ENCODE data around the gene FCF1.
"Not testable (repeated sequence)": the region's sequence is repeated elsewhere in the genome, so short reads cannot be mapped to it uniquely, and the experiment has no call there.

FCF1 gene

GRCh38 chr14:74698465-74698864, 14.5 kb upstream of the FCF1 start:
- DNase-seq (ENCODE audit: low read depth, low spot score) = no peak

- DNase-seq (ENCODE audit: low read depth, low spot score) = no peak
Observed at GRCh38 chr14:74702293-74702692, 10.7 kb upstream of the FCF1 start.

- no peak for DNase-seq (ENCODE audit: low read depth, low spot score)
Observed at GRCh38 chr14:74703043-74703442, 9.9 kb upstream of the FCF1 start.

GRCh38 chr14:74704656-74705055, 8.3 kb upstream of the FCF1 start:
- no peak for DNase-seq (ENCODE audit: low read depth, low spot score)

GRCh38 chr14:74705613-74706500, 7.1 kb upstream of the FCF1 start:
- DNase-seq (ENCODE audit: low read depth, low spot score) = no peak

GRCh38 chr14:74710480-74710879, 2.5 kb upstream of the FCF1 start:
- no peak for DNase-seq (ENCODE audit: low read depth, low spot score)

GRCh38 chr14:74711651-74712050, 1.3 kb upstream of the FCF1 start:
- no peak for DNase-seq (ENCODE audit: low read depth, low spot score)

- no peak for DNase-seq (ENCODE audit: low read depth, low spot score)
Observed at GRCh38 chr14:74713395-74713735, 421 bp downstream of the FCF1 start.

GRCh38 chr14:74720526-74720925, 7.6 kb downstream of the FCF1 start:
- no peak for DNase-seq (ENCODE audit: low read depth, low spot score)

GRCh38 chr14:74723134-74723533, 10.2 kb downstream of the FCF1 start:
- no peak for DNase-seq (ENCODE audit: low read depth, low spot score)

- DNase-seq (ENCODE audit: low read depth, low spot score) = no peak
Observed at GRCh38 chr14:74732387-74732786, 19.4 kb downstream of the FCF1 start.

- DNase-seq (ENCODE audit: low read depth, low spot score) = no peak
Observed at GRCh38 chr14:74733221-74733620, 20.3 kb downstream of the FCF1 start.

- no peak for DNase-seq (ENCODE audit: low read depth, low spot score)
Observed at GRCh38 chr14:74735125-74735524, 22.2 kb downstream of the FCF1 start.

GRCh38 chr14:74737753-74738325, 24.9 kb downstream of the FCF1 start:
- DNase-seq (ENCODE audit: low read depth, low spot score) = no peak

GRCh38 chr14:74739293-74740030, 26.5 kb downstream of the FCF1 start:
- DNase-seq (ENCODE audit: low read depth, low spot score) = no peak

GRCh38 chr14:74747237-74747636, 34.3 kb downstream of the FCF1 start:
- DNase-seq (ENCODE audit: low read depth, low spot score) = no peak

GRCh38 chr14:74754157-74754556, 41.2 kb downstream of the FCF1 start:
- no peak for DNase-seq (ENCODE audit: low read depth, low spot score)

- DNase-seq (ENCODE audit: low read depth, low spot score) = no peak
Observed at GRCh38 chr14:74754899-74755298, 42.0 kb downstream of the FCF1 start.

- no peak for DNase-seq (ENCODE audit: low read depth, low spot score)
Observed at GRCh38 chr14:74756326-74756725, 43.4 kb downstream of the FCF1 start.

- not testable (repeated sequence) for DNase-seq (ENCODE audit: low read depth, low spot score)
Observed at GRCh38 chr14:74758505-74758904, 45.6 kb downstream of the FCF1 start.

- peak; percentile 91 for DNase-seq (ENCODE audit: low read depth, low spot score)
Observed at GRCh38 chr14:74762917-74763802, 50.2 kb downstream of the FCF1 start, which contains the start of gene YLPM1. YLPM1 (plus strand) TSS chr14:74763316; CDS start chr14:74763490, 174 bp downstream.
